Effector memory CD8-positive, alpha-beta T cell (primary cell): ENCODE results near the gene COL9A3.

ENCODE experiments used
- ATAC-seq: fragments of 150-1000 bp; cut with Tn5 transposase; replicated peaks from 2 replicates; pipeline ENCODE4 v1.10.0; 2021; ENCODE audit warnings: mild to moderate bottlenecking, moderate library complexity
- DNase-seq, 3 experiments: peaks; one replicate each; pipeline ENCODE4 v3.0.0; 2021
- H3K27ac Mint-ChIP-seq, 2 donors: one replicate each; pipeline ENCODE4 v1.8.0; 2022; ENCODE audit warnings: mild to moderate bottlenecking in 2 of 2, mixed read lengths in 2 of 2, moderate library complexity in 2 of 2
- H3K27me3 Mint-ChIP-seq, 2 donors: one replicate each; pipeline ENCODE4 v1.8.0; 2022; ENCODE audit warnings: mixed read lengths in 2 of 2
- H3K36me3 Mint-ChIP-seq: one replicate; pipeline ENCODE4 v1.8.0; 2022; ENCODE audit warnings: mild to moderate bottlenecking, moderate library complexity, mixed read lengths; ENCODE audit not compliant: insufficient read depth
- H3K4me1 Mint-ChIP-seq, 2 donors: one replicate each; pipeline ENCODE4 v1.8.0; 2022; ENCODE audit warnings: low read depth in 2 of 2, mixed read lengths in 2 of 2
- H3K4me3 Mint-ChIP-seq, 2 donors: one replicate each; pipeline ENCODE4 v1.8.0; 2022; ENCODE audit warnings: mild to moderate bottlenecking in 2 of 2, mixed read lengths in 2 of 2, moderate library complexity in 2 of 2
- H3K9me3 Mint-ChIP-seq, 2 donors: one replicate each; pipeline ENCODE4 v1.8.0; 2022; ENCODE audit warnings: mixed read lengths in 2 of 2

Gene COL9A3

GRCh38 chr20:62822239-62822787 is 5.5 kb downstream of the COL9A3 start:
- Mint-ChIP-seq H3K36me3 (no peaks in the 10 kb centered on the region), H3K27ac (no peak overlapping the region), H3K9me3 (no peaks in the 10 kb centered on the region), H3K27me3 (peaks cover 8 to 24% of the 10 kb centered on the region in 2 donors), H3K4me1 (no peaks in the 10 kb centered on the region), H3K4me3 (no peak overlapping the region)
- no peak for ATAC-seq
- no peak for DNase-seq

DNA sequence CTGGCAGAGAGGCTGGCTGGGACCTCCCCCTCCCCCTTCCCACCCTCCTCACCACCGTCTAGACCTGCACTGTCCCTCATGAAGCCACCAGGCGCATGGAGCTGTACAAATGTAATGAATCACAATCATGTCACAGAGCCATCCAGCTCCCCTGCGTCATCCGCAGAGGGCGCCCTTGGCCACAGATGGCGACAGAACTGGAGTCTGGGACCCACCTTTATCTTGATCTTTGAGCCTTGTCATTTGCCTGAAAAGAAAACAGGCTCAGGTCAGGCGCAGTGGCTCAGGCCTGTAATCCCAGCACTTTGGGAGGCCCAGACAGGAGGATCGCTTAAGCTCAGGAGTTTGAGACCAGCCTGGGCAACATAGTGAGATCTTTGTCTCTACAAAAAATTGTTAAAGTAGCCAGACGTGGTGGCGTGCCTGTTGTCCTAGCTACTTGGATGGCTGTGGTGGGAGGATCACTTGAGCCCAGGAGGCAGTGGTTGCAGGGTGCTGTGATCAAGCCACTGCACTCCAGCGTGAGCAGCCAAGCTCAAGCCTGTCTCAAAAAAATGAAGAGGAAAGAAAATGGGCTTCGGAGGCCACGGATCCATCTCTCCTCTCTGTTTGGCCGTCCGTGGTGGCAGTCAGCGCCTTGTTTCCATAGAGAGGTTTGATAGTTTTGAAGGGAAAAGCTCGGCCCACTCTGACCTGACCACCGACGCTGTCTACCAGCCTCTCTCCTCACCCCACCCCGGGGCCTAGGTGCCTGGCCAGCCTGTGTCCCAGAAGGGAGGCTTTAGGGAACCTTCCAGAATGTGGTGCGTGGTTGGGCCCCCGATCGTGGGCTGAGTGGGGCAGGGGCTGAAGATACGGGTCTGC is 6.2 kb downstream of the COL9A3 start:
- H3K4me3 Mint-ChIP-seq, result no peak overlapping the region
- no peaks in the 10 kb centered on the region for H3K4me1 Mint-ChIP-seq
- H3K9me3 Mint-ChIP-seq, result no peaks in the 10 kb centered on the region
- H3K27ac Mint-ChIP-seq, result no peak overlapping the region
- no peaks in the 10 kb centered on the region for H3K36me3 Mint-ChIP-seq
- ATAC-seq (peak; percentile 57), DNase-seq (no peak)
- peaks cover 5 to 20% of the 10 kb centered on the region in 2 donors for H3K27me3 Mint-ChIP-seq

- H3K9me3 Mint-ChIP-seq, result no peaks in the 10 kb centered on the region
- no peaks in the 10 kb centered on the region for H3K4me1 Mint-ChIP-seq
- H3K36me3 Mint-ChIP-seq, result no peaks in the 10 kb centered on the region
These were observed 7.0 kb downstream of the COL9A3 start for GRCh38 chr20:62823688-62824475.

GRCh38 chr20:62824476-62825332 is 7.9 kb downstream of the COL9A3 start:
- DNase-seq (no peak), ATAC-seq (peak; percentile 61)
- Mint-ChIP-seq H3K36me3 (no peaks in the 10 kb centered on the region), H3K27ac (no peak overlapping the region), H3K27me3 (peaks cover 0 to 9% of the 10 kb centered on the region in 2 donors), H3K4me3 (peak overlapping the region in 1 of 2 donors; percentile 48), H3K9me3 (no peaks in the 10 kb centered on the region), H3K4me1 (no peaks in the 10 kb centered on the region)

More at GRCh38 chr20:62823688-62824475, 7.0 kb downstream of the COL9A3 start:
- Mint-ChIP-seq H3K27ac (no peak overlapping the region), H3K4me3 (no peak overlapping the region), H3K27me3 (peaks cover 0 to 12% of the 10 kb centered on the region in 2 donors)
- ATAC-seq (no peak), DNase-seq (no peak)

DNA sequence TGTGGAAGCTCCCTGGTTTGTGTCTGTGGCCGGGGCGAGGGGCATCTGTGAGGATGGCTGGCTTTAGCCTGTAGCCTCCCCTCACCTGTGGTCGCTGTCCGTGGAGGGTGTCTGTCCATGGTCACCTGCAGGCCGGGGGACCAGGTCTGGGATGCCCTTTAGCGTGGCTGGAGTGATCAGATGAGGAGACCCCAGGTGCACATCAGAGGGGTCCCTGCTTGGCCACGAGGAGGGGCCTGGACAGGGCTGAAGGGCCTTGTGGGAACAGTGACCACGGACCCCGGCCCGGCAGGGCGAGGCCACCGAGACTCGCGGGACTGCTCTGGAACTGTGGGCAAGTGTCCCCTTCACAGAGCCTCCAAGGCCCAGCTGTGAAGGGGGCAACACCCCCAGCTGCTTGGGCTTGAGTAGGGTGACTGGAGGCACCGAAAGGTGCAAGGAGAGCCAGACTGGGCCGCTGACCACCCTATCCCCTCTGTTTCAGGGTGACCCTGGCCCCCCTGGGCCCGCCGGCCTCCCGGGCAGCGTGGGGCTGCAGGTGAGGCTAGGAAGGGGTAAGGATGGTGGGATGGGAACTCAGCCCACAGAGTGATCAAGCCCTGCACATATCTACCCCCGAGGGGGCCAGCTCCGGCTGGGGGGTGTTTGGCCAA is 8.6 kb downstream of the COL9A3 start:
- H3K4me3 Mint-ChIP-seq, result no peak overlapping the region

DNA sequence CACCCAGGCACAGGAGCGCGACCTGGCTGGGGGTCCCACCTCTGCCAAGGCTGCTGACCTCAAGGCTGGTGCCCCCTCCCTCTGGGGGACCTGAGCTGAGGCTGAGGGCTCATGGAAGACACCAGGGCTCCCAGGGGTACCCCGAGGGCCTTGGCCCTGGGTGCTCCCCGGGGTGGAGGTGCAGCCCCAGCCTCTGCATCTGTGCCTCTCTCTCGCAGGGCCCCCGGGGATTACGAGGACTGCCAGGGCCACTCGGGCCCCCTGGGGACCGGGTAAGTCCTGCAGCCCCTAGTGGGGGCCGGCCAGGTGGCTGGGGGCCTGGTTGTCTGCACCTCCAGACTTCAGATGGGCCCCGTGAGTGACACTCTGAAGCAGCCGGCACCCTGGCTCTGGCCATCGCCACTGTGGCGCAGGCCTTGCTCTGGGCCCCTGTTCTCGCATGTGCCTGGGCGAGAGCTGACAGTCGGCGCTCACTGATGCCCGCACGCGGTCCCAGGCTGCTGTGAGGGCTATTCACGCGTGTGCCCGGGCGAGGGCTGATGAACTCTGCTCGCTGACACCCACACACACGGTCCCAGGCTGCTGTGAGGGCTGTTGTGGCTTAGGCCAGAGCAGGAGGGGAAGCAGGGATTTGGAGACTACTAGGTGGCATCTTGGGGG is 9.3 kb downstream of the COL9A3 start:
- no peaks in the 10 kb centered on the region for H3K36me3 Mint-ChIP-seq
- ATAC-seq, result peak; percentile 9

More for the DNA sequence above, 8.6 kb downstream of the COL9A3 start:
- Mint-ChIP-seq H3K4me1 (no peaks in the 10 kb centered on the region), H3K9me3 (no peaks in the 10 kb centered on the region), H3K27ac (no peak overlapping the region), H3K36me3 (no peaks in the 10 kb centered on the region), H3K27me3 (peaks cover 0 to 1% of the 10 kb centered on the region in 2 donors)
- ATAC-seq, result no peak
- no peak for DNase-seq

DNA sequence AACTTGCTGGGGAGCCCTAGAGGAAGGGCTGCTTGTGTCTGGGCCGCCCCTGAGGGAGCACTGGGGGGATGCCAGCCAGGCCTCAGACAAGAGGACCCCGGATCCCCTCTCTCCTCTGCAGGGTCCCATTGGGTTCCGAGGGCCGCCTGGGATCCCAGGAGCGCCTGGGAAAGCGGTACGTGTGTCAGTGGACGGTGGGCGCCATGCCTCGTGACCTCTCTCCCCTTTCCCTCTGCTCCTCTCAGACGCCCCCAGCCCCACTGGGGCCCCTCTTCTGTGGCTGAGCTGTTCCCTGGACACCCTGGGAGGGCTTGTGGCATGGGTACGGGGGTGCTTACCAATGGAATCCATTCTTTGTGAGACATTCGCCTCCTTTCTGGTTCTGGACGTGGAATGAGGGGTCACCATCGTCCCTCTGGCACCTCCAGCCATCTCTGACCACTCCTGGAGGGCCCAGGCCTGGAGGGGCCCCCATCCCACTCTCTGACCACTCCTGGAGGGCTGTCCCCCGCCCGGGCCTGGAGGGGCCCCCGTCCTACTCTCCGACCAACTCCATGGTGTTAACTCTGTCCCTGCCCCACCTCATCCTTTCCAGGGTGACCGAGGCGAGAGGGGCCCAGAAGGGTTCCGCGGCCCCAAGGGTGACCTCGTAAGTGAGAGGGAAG is 9.9 kb downstream of the COL9A3 start:
- Mint-ChIP-seq H3K36me3 (no peaks in the 10 kb centered on the region), H3K27me3 (no peaks in the 10 kb centered on the region), H3K4me1 (no peaks in the 10 kb centered on the region), H3K9me3 (no peaks in the 10 kb centered on the region), H3K4me3 (no peak overlapping the region), H3K27ac (no peak overlapping the region)
- DNase-seq (no peak), ATAC-seq (no peak)

More for the DNA sequence above, 9.3 kb downstream of the COL9A3 start:
- DNase-seq, result no peak
- Mint-ChIP-seq H3K4me3 (no peak overlapping the region), H3K27me3 (no peaks in the 10 kb centered on the region), H3K9me3 (no peaks in the 10 kb centered on the region), H3K27ac (no peak overlapping the region), H3K4me1 (no peaks in the 10 kb centered on the region)

- no peak overlapping the region for H3K27ac Mint-ChIP-seq
- no peak for DNase-seq
- H3K36me3 Mint-ChIP-seq, result peaks cover 3% of the 10 kb centered on the region
- no peak overlapping the region for H3K4me3 Mint-ChIP-seq
- no peaks in the 10 kb centered on the region for H3K9me3 Mint-ChIP-seq
- H3K27me3 Mint-ChIP-seq, result no peaks in the 10 kb centered on the region
- no peaks in the 10 kb centered on the region for H3K4me1 Mint-ChIP-seq
- no peak for ATAC-seq
These were observed 10.6 kb downstream of the COL9A3 start for GRCh38 chr20:62827311-62828038.

DNA sequence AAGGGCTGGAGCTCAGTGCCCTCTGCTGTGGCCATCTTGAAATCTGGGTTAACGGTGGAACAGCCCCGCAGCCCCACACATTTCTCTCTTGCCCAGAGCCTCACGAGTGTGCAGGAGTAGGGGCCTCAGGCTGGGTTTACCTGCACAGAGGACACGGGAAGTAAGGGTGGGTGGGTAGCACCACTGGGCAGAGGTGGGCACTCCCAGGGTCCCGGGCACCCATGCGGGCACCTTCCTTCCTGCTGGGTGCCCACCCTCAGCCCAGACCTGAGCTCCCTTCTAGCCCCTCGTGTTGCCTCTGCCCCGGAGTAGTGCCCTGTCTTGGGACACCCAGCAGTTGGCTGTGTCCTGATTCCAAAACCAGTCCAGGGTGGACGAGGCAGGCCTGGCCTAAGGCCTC is 11.2 kb downstream of the COL9A3 start:
- H3K27me3 Mint-ChIP-seq, result no peaks in the 10 kb centered on the region
- peaks cover 5% of the 10 kb centered on the region for H3K36me3 Mint-ChIP-seq
- no peak overlapping the region for H3K27ac Mint-ChIP-seq
- DNase-seq, result no peak
- H3K4me1 Mint-ChIP-seq, result no peaks in the 10 kb centered on the region
- no peak for ATAC-seq
- no peaks in the 10 kb centered on the region for H3K9me3 Mint-ChIP-seq
- no peak overlapping the region for H3K4me3 Mint-ChIP-seq

- H3K4me1 Mint-ChIP-seq, result no peaks in the 10 kb centered on the region
These were observed 11.8 kb downstream of the COL9A3 start for GRCh38 chr20:62828511-62829230.

More at GRCh38 chr20:62828511-62829230, 11.8 kb downstream of the COL9A3 start:
- ATAC-seq (no peak), DNase-seq (no peak)
- H3K36me3 Mint-ChIP-seq, result peaks cover 5% of the 10 kb centered on the region
- H3K4me3 Mint-ChIP-seq, result no peak overlapping the region
- H3K27ac Mint-ChIP-seq, result no peak overlapping the region
- H3K9me3 Mint-ChIP-seq, result no peaks in the 10 kb centered on the region
- no peaks in the 10 kb centered on the region for H3K27me3 Mint-ChIP-seq
